Fibroblast of lung (primary cell): ENCODE data around the gene VWA8. TPM values are rescaled to one million over a fixed set of nuclear protein-coding genes. Genes with fewer than 3 reads are reported as not detected.
"Not testable (repeated sequence)": the region's sequence is repeated elsewhere in the genome, so short reads cannot be mapped to it uniquely, and the experiment has no call there.

ENCODE experiments used
- DNase-seq, 2 donors: peaks; one replicate each; pipeline versions ENCODE4 v3.0.0 to v3.0.0-alpha.2; 2010; ENCODE audit warnings: low read depth in 2 of 2
- H2AFZ ChIP-seq: 2 replicates; pipeline ENCODE4 v1.5.1; 2012; ENCODE audit warnings: low read length, control low read depth, inconsistent platforms
- H3K27ac ChIP-seq: 2 replicates; pipeline ENCODE4 v1.5.1; 2011; ENCODE audit warnings: low read length, control low read depth; ENCODE audit not compliant: insufficient read depth
- H3K27me3 ChIP-seq: 2 replicates; pipeline ENCODE4 v1.5.1; 2011; ENCODE audit warnings: mild to moderate bottlenecking, low read length; ENCODE audit not compliant: control insufficient read depth, insufficient read depth
- H3K36me3 ChIP-seq: 2 replicates; pipeline ENCODE4 v1.5.1; 2011; ENCODE audit warnings: low read length; ENCODE audit not compliant: control insufficient read depth, insufficient read depth
- H3K4me1 ChIP-seq: 2 replicates; pipeline ENCODE4 v1.5.1; 2011; ENCODE audit warnings: low read length; ENCODE audit not compliant: control insufficient read depth, insufficient read depth; ENCODE audit errors: extremely low read depth
- H3K4me2 ChIP-seq: 2 replicates; pipeline ENCODE4 v1.5.1; 2011; ENCODE audit warnings: low read length, control low read depth; ENCODE audit not compliant: insufficient read depth; ENCODE audit errors: extremely low read depth
- H3K4me3 ChIP-seq, 4 experiments: fragments of 200-600 bp in 1 of 4; sonication (generic) in 1 of 4; replicated peaks in 1 of 4; 2 replicates each; pipeline ENCODE4 v1.5.1; 2011 to 2016; ENCODE audit warnings: low read length in 4 of 4, low read depth in 3 of 4, mild to moderate bottlenecking in 3 of 4, control low read depth in 2 of 4, inconsistent platforms in 1 of 4, mixed read lengths in 1 of 4; ENCODE audit not compliant: insufficient read depth in 1 of 4; ENCODE audit errors: control extremely low read depth in 1 of 4
- H3K79me2 ChIP-seq: 2 replicates; pipeline ENCODE4 v1.5.1; 2012; ENCODE audit warnings: mild to moderate bottlenecking, low read length, inconsistent platforms; ENCODE audit not compliant: control insufficient read depth, insufficient read depth
- H3K9ac ChIP-seq: 2 replicates; pipeline ENCODE4 v1.5.1; 2011; ENCODE audit warnings: mild to moderate bottlenecking, low read length, control low read depth; ENCODE audit not compliant: insufficient read depth
- H3K9me3 ChIP-seq: 2 replicates; pipeline ENCODE4 v1.5.1; 2012; ENCODE audit warnings: low read depth, low read length; ENCODE audit not compliant: control insufficient read depth, insufficient read depth
- H4K20me1 ChIP-seq: 2 replicates; pipeline ENCODE4 v1.5.1; 2011; ENCODE audit warnings: low read length; ENCODE audit not compliant: control insufficient read depth, insufficient read depth; ENCODE audit errors: extremely low read depth
- CTCF ChIP-seq, 2 donors: IDR thresholded peaks in 1 of 2; conservative IDR thresholded peaks in 1 of 2; 1 replicate in 1 of 2; 2 replicates in 1 of 2; pipeline ENCODE4 v1.5.1; 2011 to 2012; ENCODE audit warnings: low read length in 2 of 2, control low read depth in 1 of 2, inconsistent platforms in 1 of 2, low read depth in 1 of 2, mild to moderate bottlenecking in 1 of 2
- EZH2 ChIP-seq: IDR thresholded peaks from 2 replicates; pipeline ENCODE4 v1.5.1; 2012; ENCODE audit warnings: low read length, control low read depth, mild to moderate bottlenecking; ENCODE audit errors: missing control alignments
- polyA plus RNA-seq, 2 donors: library from polyadenylated mRNA; depleted of rRNA in 1 of 2; stranded (reverse) in 1 of 2; unstranded in 1 of 2; fragments of >200 nt; gene quantifications; 2 replicates each; pipeline ENCODE4 v1.2.1, GENCODE V29; 2011 to 2012; ENCODE audit warnings: missing spikeins in 1 of 2
- total RNA-seq: library from RNA; depleted of rRNA; stranded (reverse); fragments of >200 nt; gene quantifications from 2 replicates; pipeline ENCODE4 v1.2.1, GENCODE V29; 2014

VWA8 gene
- total and polyA plus RNA-seq, 2 donors (not counting 1 experiment from before 2014, with no cell fraction given): 12.6 to 29.9 TPM

- Histone ChIP-seq H3K4me3 (no peak overlapping the region), H3K9ac (no peak overlapping the region), H3K9me3 (no peaks in the 10 kb centered on the region), H3K4me2 (peak overlapping the region; percentile 8), H4K20me1 (no peaks in the 10 kb centered on the region), H3K27ac (no peak overlapping the region), H3K27me3 (no peaks in the 10 kb centered on the region), H3K36me3 (no peaks in the 10 kb centered on the region), H3K79me2 (no peaks in the 10 kb centered on the region), H2AFZ (no peak overlapping the region), H3K4me1 (peaks cover 2% of the 10 kb centered on the region)
- TF ChIP-seq CTCF (conservative IDR thresholded peaks at IDR 0.05 in 1 of 2, IDR thresholded peaks at IDR 0.05 in 1 of 2; ENCODE audit: low read depth in 1 of 2, low read length in 2 of 2): no peak
- no peak for TF ChIP-seq EZH2
- peak; percentile 73 to 86 for DNase-seq
Measured at GRCh38 chr13:41746259-41746658, 214.7 kb downstream of the VWA8 start.

GRCh38 chr13:41745496-41745895 is 215.4 kb downstream of the VWA8 start:
- H4K20me1 ChIP-seq, H2AFZ ChIP-seq, H3K9me3 ChIP-seq, H3K4me3 ChIP-seq, H3K27me3 ChIP-seq, DNase-seq, H3K27ac ChIP-seq, H3K4me2 ChIP-seq, H3K4me1 ChIP-seq, H3K79me2 ChIP-seq, H3K9ac ChIP-seq, H3K36me3 ChIP-seq: not testable (repeated sequence)

GRCh38 chr13:41742917-41743552 is 217.9 kb downstream of the VWA8 start:
- Histone ChIP-seq H3K79me2 (no peaks in the 10 kb centered on the region), H3K4me1 (peaks cover 2% of the 10 kb centered on the region), H3K9ac (no peak overlapping the region), H3K9me3 (no peaks in the 10 kb centered on the region), H3K4me3 (no peak overlapping the region), H2AFZ (no peak overlapping the region), H3K4me2 (no peak overlapping the region), H3K36me3 (no peaks in the 10 kb centered on the region), H4K20me1 (no peaks in the 10 kb centered on the region), H3K27ac (no peak overlapping the region), H3K27me3 (no peaks in the 10 kb centered on the region)
- TF ChIP-seq CTCF (conservative IDR thresholded peaks at IDR 0.05 in 1 of 2, IDR thresholded peaks at IDR 0.05 in 1 of 2; ENCODE audit: low read depth in 1 of 2, low read length in 2 of 2) (no peak), EZH2 (no peak)
- peak in 1 of 2 donors; percentile 3 for DNase-seq
